HFFc6 (cell line): ENCODE data around the gene THYN1. TPM values are rescaled to one million over a fixed set of nuclear protein-coding genes. Genes with fewer than 3 reads are reported as not detected.
A peak's percentile ranks its signal among the peaks of the same experiment; 100 is the strongest.

ENCODE experiments used
- DNase-seq: peaks from one replicate; pipeline ENCODE4 v3.0.0-alpha.2; 2018
- H3K27ac Mint-ChIP-seq: 2 replicates; pipeline ENCODE4 v1.8.0; 2020; ENCODE audit warnings: mild to moderate bottlenecking, mixed read lengths
- H3K27me3 Mint-ChIP-seq: 2 replicates; pipeline ENCODE4 v1.8.0; 2021; ENCODE audit warnings: mild to moderate bottlenecking, moderate library complexity, mixed read lengths; ENCODE audit not compliant: insufficient read depth
- H3K36me3 Mint-ChIP-seq: 2 replicates; pipeline ENCODE4 v1.8.0; 2021; ENCODE audit warnings: low read depth, mixed read lengths
- H3K4me1 Mint-ChIP-seq: 2 replicates; pipeline ENCODE4 v1.8.0; 2020; ENCODE audit warnings: low read depth, mixed read lengths
- H3K4me3 Mint-ChIP-seq: 2 replicates; pipeline ENCODE4 v1.8.0; 2020; ENCODE audit warnings: mild to moderate bottlenecking, moderate library complexity, mixed read lengths
- H3K9me3 Mint-ChIP-seq: 2 replicates; pipeline ENCODE4 v1.8.0; 2020; ENCODE audit warnings: mild to moderate bottlenecking, mixed read lengths
- CTCF ChIP-seq: fragments of 200-600 bp; sonication (generic); IDR thresholded peaks from 2 replicates; pipeline ENCODE4 v1.5.0; 2021; ENCODE audit warnings: antibody characterized with exemption, mild to moderate bottlenecking
- total RNA-seq, 6 experiments: library from RNA; stranded (reverse); fragmentation: NEBNext Ultra II Directional; extraction: Animal tissue kit (Norgen Biotek cat#: 25700); gene quantifications; 2 replicates in 1 of 6; 3 replicates in 5 of 6; pipeline ENCODE4 v1.2.3, GENCODE V29; 2021

Gene THYN1
- total RNA-seq, 6 experiments from 2014 or later, result 32.7 to 36.8 (median 34.2) TPM

DNA sequence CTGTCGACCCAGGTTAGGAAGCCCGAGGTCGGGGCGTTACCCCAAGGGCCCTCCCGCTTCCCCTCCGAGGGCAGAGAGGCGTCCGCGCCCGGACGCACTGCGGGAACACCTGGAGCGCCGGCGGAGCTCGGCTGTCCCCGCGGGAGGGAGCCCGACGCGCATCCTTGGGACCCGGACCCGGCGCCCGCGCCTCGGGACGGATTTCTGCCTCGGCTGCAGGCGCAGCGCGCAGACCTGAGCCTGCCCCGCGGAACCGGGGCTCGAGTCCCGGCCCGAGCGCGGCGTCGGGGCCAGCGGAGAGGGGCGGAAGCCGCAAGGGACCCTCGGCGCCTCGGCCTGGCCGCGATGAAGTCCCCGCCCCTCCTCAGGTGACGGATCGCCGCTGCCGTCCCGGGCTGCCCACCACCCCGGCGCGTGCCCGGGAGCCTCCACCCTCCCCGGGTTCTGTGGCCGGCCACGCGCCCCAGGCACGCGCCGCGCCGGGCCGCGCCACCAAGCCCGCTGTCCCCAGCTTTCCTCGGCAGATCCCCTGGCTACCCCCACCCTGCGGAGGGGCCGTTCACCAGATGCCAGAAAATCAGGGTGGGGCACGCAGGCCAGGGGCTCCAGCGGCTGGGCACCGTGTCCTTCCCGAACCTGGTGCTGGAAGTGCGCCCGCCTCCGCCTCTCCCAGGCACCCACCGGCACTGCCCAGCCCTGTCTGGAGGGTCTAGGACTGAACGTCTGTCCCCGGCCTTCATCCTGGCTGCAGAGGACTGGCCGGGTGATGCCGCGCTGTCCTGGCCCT is 23.4 kb upstream of the THYN1 start:
- TF ChIP-seq CTCF, result no peak; the same call in none of the 2 replicates
- Mint-ChIP-seq H3K4me1 (peaks cover 14% of the 10 kb centered on the region), H3K27me3 (peaks cover 50% of the 10 kb centered on the region), H3K9me3 (no peaks in the 10 kb centered on the region; the same call in 1 of the 2 replicates), H3K36me3 (peaks cover 3% of the 10 kb centered on the region; the same call in 1 of the 2 replicates), H3K4me3 (no peak overlapping the region), H3K27ac (no peak overlapping the region)
- DNase-seq, result no peak

DNA sequence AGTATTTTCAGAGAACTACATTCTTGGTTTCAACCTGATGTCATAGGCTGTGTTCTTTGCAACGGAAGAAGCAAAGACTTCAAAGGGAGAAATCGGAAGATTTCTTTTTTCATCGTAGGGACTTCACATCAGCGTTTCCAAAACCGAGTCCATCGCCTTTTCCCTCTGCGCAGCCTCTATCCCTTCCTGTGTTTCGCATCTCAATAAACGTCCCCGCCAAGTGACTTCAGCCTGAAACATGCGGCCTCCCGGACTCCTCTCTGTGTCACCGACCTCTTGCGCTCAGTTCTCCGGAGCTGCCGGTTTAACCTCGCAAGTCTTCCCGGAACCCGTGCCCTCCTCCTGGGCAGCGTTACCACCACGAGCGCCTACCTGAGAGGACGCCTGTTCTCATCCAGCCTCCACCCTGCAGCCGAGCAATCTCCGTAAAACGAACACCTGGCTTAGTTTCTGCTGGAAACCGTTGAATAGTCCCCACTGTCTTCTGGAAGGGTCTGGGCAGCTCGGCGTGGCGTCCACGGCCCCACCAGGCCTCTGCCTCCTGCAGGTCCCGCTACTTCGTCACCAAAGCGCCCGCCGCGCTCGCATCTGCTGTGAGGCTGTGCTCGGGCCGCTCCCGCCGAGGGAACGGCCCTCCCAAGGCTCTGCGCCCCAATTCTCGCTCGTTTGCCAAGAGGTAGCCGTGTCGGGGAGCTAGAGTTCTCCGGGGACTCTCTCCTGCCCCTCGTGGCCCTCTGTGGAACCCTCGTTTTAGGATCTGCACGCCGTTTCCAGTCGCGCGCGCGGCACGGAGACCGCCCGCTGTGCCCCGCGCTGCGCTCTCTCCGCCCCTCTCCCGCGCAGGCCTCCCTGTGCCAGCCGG is 22.6 kb upstream of the THYN1 start, which contains the start of gene GLB1L3:
Gene GLB1L3 (plus strand): TSS at position 846 of the 862 bp plus-strand sequence. CDS start 362 bp downstream, outside the sequence.
- peaks cover 14% of the 10 kb centered on the region for H3K4me1 Mint-ChIP-seq
- H3K27ac Mint-ChIP-seq, result no peak within 1 kb of the TSS
- peak; percentile 52 for TF ChIP-seq CTCF
- peaks cover 3% of the 10 kb centered on the region; the same call in 1 of the 2 replicates for H3K36me3 Mint-ChIP-seq
- peak within 1 kb of the TSS; percentile 47 for H3K4me3 Mint-ChIP-seq
- H3K9me3 Mint-ChIP-seq, result no peaks in the 10 kb centered on the region; the same call in 1 of the 2 replicates
- H3K27me3 Mint-ChIP-seq, result peaks cover 52% of the 10 kb centered on the region
- DNase-seq, result no peak

DNA sequence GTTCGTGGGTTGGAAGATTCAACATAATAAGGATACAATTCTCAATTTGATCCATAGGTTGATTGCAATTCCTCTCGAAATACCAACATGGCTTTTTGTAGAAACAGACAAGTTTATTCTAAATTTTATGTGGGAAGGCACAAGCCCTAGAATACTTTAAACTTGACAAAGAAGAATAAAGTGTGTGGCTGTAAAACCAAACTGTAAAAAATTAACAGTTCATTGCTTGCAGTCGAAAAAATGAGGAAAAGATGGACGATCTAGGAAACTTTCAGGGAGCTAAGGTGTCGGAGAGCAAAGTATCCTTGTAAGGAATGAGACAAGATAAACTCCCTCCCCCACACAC is 22.0 kb upstream of the THYN1 start:
- DNase-seq, result no peak
- no peak for TF ChIP-seq CTCF
- Mint-ChIP-seq H3K36me3 (peaks cover 3% of the 10 kb centered on the region; the same call in 1 of the 2 replicates), H3K27ac (no peak overlapping the region), H3K9me3 (no peaks in the 10 kb centered on the region; the same call in 1 of the 2 replicates), H3K4me1 (peaks cover 14% of the 10 kb centered on the region), H3K27me3 (peaks cover 58% of the 10 kb centered on the region), H3K4me3 (peak overlapping the region; percentile 28; the same call in 1 of the 2 replicates)

DNA sequence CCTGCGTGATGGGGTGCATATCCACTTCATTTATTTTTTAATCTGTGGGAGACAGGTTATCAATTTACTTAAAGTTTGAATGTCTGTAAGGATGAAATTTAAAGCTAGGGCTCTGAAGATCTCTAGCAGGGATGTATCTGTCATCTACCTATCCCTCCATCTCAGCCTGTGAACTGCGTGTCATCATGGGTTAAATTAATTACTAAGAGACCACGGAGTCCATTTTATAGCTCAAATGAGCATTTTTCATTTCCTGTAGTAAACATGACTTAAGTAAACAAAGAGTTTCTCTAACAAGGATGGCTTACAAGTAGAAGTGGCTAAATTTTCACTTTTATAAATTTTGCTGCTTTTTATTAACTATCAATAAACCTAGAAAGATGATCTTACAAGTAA is 20.2 kb upstream of the THYN1 start:
- Mint-ChIP-seq H3K4me3 (no peak overlapping the region), H3K9me3 (no peaks in the 10 kb centered on the region; the same call in 1 of the 2 replicates), H3K36me3 (peaks cover 3% of the 10 kb centered on the region; the same call in 1 of the 2 replicates), H3K27ac (no peak overlapping the region), H3K4me1 (peaks cover 14% of the 10 kb centered on the region), H3K27me3 (peaks cover 50% of the 10 kb centered on the region)
- TF ChIP-seq CTCF, result no peak
- DNase-seq, result no peak

- no peak for TF ChIP-seq CTCF
- Mint-ChIP-seq H3K27me3 (peaks cover 49% of the 10 kb centered on the region), H3K9me3 (no peaks in the 10 kb centered on the region; the same call in 1 of the 2 replicates), H3K27ac (no peak overlapping the region), H3K4me3 (no peak overlapping the region), H3K36me3 (peaks cover 3% of the 10 kb centered on the region; the same call in 1 of the 2 replicates), H3K4me1 (peaks cover 14% of the 10 kb centered on the region)
- DNase-seq, result no peak
Measured at GRCh38 chr11:134272381-134273316, 19.5 kb upstream of the THYN1 start.
